Hepatocyte (in vitro differentiated cells): Measurements from ENCODE around the gene GPC3.

Source experiments
- CTCF ChIP-seq: fragments of 200-600 bp; sonication (generic); IDR thresholded peaks from 2 replicates; pipeline ENCODE4 v1.5.1; 2016; ENCODE audit warnings: antibody characterized with exemption, mild to moderate bottlenecking; ENCODE audit not compliant: poor library complexity
- EZH2phosphoT487 ChIP-seq: fragments of 200-600 bp; sonication (generic); IDR thresholded peaks from one replicate; pipeline ENCODE4 v1.6.1; 2018; ENCODE audit warnings: antibody characterized with exemption, mild to moderate bottlenecking, low read depth, moderate library complexity; ENCODE audit not compliant: unreplicated experiment, severe bottlenecking

DNA sequence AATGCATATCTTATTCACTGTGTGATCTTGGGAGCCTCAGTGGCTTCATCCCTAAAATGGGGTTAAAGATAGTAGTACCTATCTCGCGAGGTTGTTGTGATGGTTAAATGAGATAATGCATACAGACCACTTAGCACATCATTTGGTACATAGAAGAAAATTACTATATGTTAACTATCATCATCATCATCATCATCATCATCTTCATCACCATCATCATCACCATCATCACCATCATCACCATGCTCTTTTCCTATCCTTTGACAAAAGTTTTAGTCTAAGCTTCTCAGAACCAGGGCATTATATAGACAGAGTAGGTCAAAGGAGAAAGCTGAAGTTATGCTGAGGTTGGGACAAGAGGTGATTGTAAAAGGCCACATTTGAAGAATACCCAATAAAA is 145.0 kb downstream of the GPC3 start:
- TF ChIP-seq CTCF (no peak), EZH2phosphoT487 (no peak)
